IMR-90 (cell line): ENCODE measurements around the gene INSYN1. TPM values are rescaled to one million over a fixed set of nuclear protein-coding genes. Genes with fewer than 3 reads are reported as not detected.

Experiments used
- ATAC-seq: fragments of 200-7000 bp; cut with Tn5 transposase; 2 replicates; pipeline ENCODE4 v1.9.1; 2020; ENCODE audit warnings: low read depth, mild to moderate bottlenecking, moderate library complexity
- BruUV-seq: library from RNA; stranded (reverse); fragments of 400-500 nt; replicated peaks from 2 replicates; lab custom pipeline; 2021; lab: Mats Ljungman, UMichigan
- CTCF ChIA-PET: fragments of 300-600 bp; formaldehyde crosslinking; extraction: SDS; loops from one replicate; lab custom pipeline; 2021; ENCODE audit warnings: antibody characterized with exemption; lab: Yijun Ruan, JAX
- POLR2A ChIA-PET: fragments of 300-600 bp; sonication (Branson Sonifier 250); formaldehyde crosslinking; loops from one replicate; lab custom pipeline; 2022; ENCODE audit warnings: antibody characterized with exemption; ENCODE audit not compliant: unreplicated experiment; lab: Charles Lee
- DNase-seq: peaks from one replicate; pipeline ENCODE4 v3.0.0; 2013
- H2AFZ ChIP-seq: replicated peaks from 2 replicates; pipeline ENCODE3; 2013; ENCODE audit warnings: low read length, mild to moderate bottlenecking; ENCODE audit not compliant: poor library complexity
- H2AK5ac ChIP-seq: 2 replicates; pipeline ENCODE4 v1.6.1; 2013; ENCODE audit warnings: low read depth, low read length, inconsistent platforms
- H2AK9ac ChIP-seq: replicated peaks from 2 replicates; pipeline ENCODE3; 2013; ENCODE audit warnings: mild to moderate bottlenecking, low read depth, low read length, moderate library complexity; ENCODE audit not compliant: poor library complexity
- H2BK120ac ChIP-seq: 2 replicates; pipeline ENCODE4 v1.6.1; 2013; ENCODE audit warnings: low read depth, low read length, inconsistent platforms
- H2BK15ac ChIP-seq: 3 replicates; pipeline ENCODE4 v1.6.1; 2013; ENCODE audit warnings: low read depth, low read length, inconsistent platforms
- H2BK20ac ChIP-seq: 2 replicates; pipeline ENCODE4 v1.6.1; 2013; ENCODE audit warnings: low read depth, mild to moderate bottlenecking, inconsistent platforms, low read length, moderate library complexity
- H2BK5ac ChIP-seq: 2 replicates; pipeline ENCODE4 v1.6.1; 2013; ENCODE audit warnings: mild to moderate bottlenecking, low read depth, low read length, inconsistent platforms; ENCODE audit not compliant: poor library complexity, severe bottlenecking
- H3K14ac ChIP-seq: replicated peaks from 2 replicates; pipeline ENCODE4 v1.6.1; 2013; ENCODE audit warnings: low read depth, low read length, inconsistent platforms
- H3K18ac ChIP-seq: 2 replicates; pipeline ENCODE4 v1.6.1; 2013; ENCODE audit warnings: low read depth, low read length, control low read depth
- H3K23ac ChIP-seq: 2 replicates; pipeline ENCODE4 v1.6.1; 2013; ENCODE audit warnings: low read depth, low read length, inconsistent platforms
- H3K27ac ChIP-seq: 2 replicates; pipeline ENCODE4 v1.5.1; 2013; ENCODE audit warnings: mild to moderate bottlenecking, control low read depth, low read length; ENCODE audit not compliant: insufficient read depth
- H3K27me3 ChIP-seq: 2 replicates; pipeline ENCODE4 v1.6.1; 2013; ENCODE audit warnings: low read length; ENCODE audit not compliant: control insufficient read depth, insufficient read depth
- H3K36me3 ChIP-seq: 2 replicates; pipeline ENCODE4 v1.6.1; 2013; ENCODE audit warnings: low read length, mixed read lengths; ENCODE audit not compliant: control insufficient read depth, insufficient read depth
- H3K4ac ChIP-seq: 2 replicates; pipeline ENCODE4 v1.6.1; 2013; ENCODE audit warnings: low read depth, low read length, inconsistent platforms
- H3K4me1 ChIP-seq: 2 replicates; pipeline ENCODE4 v1.6.1; 2013; ENCODE audit warnings: low read length, mixed read lengths; ENCODE audit not compliant: control insufficient read depth, insufficient read depth
- H3K4me2 ChIP-seq: 2 replicates; pipeline ENCODE4 v1.6.1; 2013; ENCODE audit warnings: low read depth, mild to moderate bottlenecking, control low read depth, low read length, moderate library complexity
- H3K4me3 ChIP-seq: 2 replicates; pipeline ENCODE4 v1.5.1; 2013; ENCODE audit warnings: low read depth, mild to moderate bottlenecking, control low read depth, low read length, moderate library complexity; ENCODE audit not compliant: insufficient read depth
- H3K56ac ChIP-seq: 2 replicates; pipeline ENCODE4 v1.6.1; 2013; ENCODE audit warnings: low read length, inconsistent platforms; ENCODE audit not compliant: insufficient read depth; ENCODE audit errors: extremely low read depth
- H3K79me1 ChIP-seq, 2 experiments: 2 replicates each; pipeline ENCODE4 v1.6.1; 2013; ENCODE audit warnings: low read length in 2 of 2, inconsistent platforms in 1 of 2, low read depth in 1 of 2
- H3K9ac ChIP-seq: 2 replicates; pipeline ENCODE4 v1.6.1; 2013; ENCODE audit warnings: low read depth, low read length, control low read depth
- H3K9me1 ChIP-seq: 2 replicates; pipeline ENCODE4 v1.6.1; 2013; ENCODE audit warnings: low read length, inconsistent platforms; ENCODE audit not compliant: insufficient read depth
- H3K9me3 ChIP-seq: 2 replicates; pipeline ENCODE4 v1.6.1; 2013; ENCODE audit warnings: low read length; ENCODE audit not compliant: control insufficient read depth, insufficient read depth
- H4K20me1 ChIP-seq: 2 replicates; pipeline ENCODE4 v1.6.1; 2013; ENCODE audit warnings: low read length, inconsistent platforms; ENCODE audit not compliant: insufficient read depth
- H4K5ac ChIP-seq: 2 replicates; pipeline ENCODE4 v1.6.1; 2013; ENCODE audit warnings: mild to moderate bottlenecking, low read depth, low read length, control low read depth
- H4K8ac ChIP-seq, 2 experiments: 2 replicates each; pipeline ENCODE4 v1.6.1; 2013; ENCODE audit warnings: low read depth in 2 of 2, low read length in 2 of 2, control low read depth in 1 of 2, inconsistent platforms in 1 of 2
- H4K91ac ChIP-seq: 2 replicates; pipeline ENCODE4 v1.6.1; 2013; ENCODE audit warnings: low read depth, low read length, inconsistent platforms; ENCODE audit not compliant: insufficient read depth
- BHLHE40 ChIP-seq: fragments of 150-350 bp; IDR thresholded peaks from 2 replicates; pipeline ENCODE4 v1.6.1; 2016; ENCODE audit warnings: mild to moderate bottlenecking, low read depth, low read length
- CEBPB ChIP-seq: IDR thresholded peaks from 2 replicates; pipeline ENCODE4 v1.6.1; 2012; ENCODE audit warnings: low read depth, low read length, improper control_type of control experiment
- CHD1 ChIP-seq: IDR thresholded peaks from 2 replicates; pipeline ENCODE4 v1.6.1; 2012; ENCODE audit warnings: low read depth, low read length, improper control_type of control experiment
- CTCF ChIP-seq: conservative IDR thresholded peaks from 2 replicates; pipeline ENCODE4 v1.5.1; 2012; ENCODE audit warnings: mild to moderate bottlenecking, low read depth, low read length, improper control_type of control experiment
- FOS ChIP-seq: fragments of 150-350 bp; IDR thresholded peaks from 2 replicates; pipeline ENCODE4 v1.6.1; 2016; ENCODE audit warnings: low read depth, low read length
- MAZ ChIP-seq: IDR thresholded peaks from 2 replicates; pipeline ENCODE4 v1.6.1; 2012; ENCODE audit warnings: low read depth, mild to moderate bottlenecking, low read length, improper control_type of control experiment, moderate library complexity, borderline replicate concordance
- MXI1 ChIP-seq: IDR thresholded peaks from 2 replicates; pipeline ENCODE4 v1.6.1; 2012; ENCODE audit warnings: low read depth, mild to moderate bottlenecking, low read length, moderate library complexity, borderline replicate concordance
- POLR2A ChIP-seq: IDR thresholded peaks from 2 replicates; pipeline ENCODE4 v1.6.1; 2012; ENCODE audit warnings: mild to moderate bottlenecking, low read depth, low read length
- RCOR1 ChIP-seq: IDR thresholded peaks from 2 replicates; pipeline ENCODE4 v1.6.1; 2012; ENCODE audit warnings: mild to moderate bottlenecking, low read length, improper control_type of control experiment; ENCODE audit not compliant: insufficient replicate concordance
- SMC3 ChIP-seq: fragments of 150-350 bp; IDR thresholded peaks from 2 replicates; pipeline ENCODE4 v1.6.1; 2016; ENCODE audit warnings: low read depth, mild to moderate bottlenecking, antibody characterized with exemption, low read length, moderate library complexity
- WGBS, 2 experiments: methylation state at CpG; one replicate each; pipeline versions ENCODE4 v1.1.5 to v1.1.7; 2013; ENCODE audit warnings: missing lambda C conversion rate in 2 of 2; ENCODE audit not compliant: insufficient read length in 1 of 2; ENCODE audit errors: extremely low coverage in 2 of 2; 5-methylcytosine and 5-hydroxymethylcytosine counted together
- dilution Hi-C: fragments of 300-500 bp; cut with HindIII; formaldehyde crosslinking; loops from one replicate; pipeline ENCODE4 v1.14.3; 2018; ENCODE audit warnings: low sequenced_read_pairs; ENCODE audit not compliant: unreplicated experiment
- in situ Hi-C: fragments of 300-500 bp; cut with MboI; formaldehyde crosslinking; loops from 3 replicates; pipeline ENCODE4 v1.14.3; 2019; ENCODE audit warnings: low sequenced_read_pairs, inconsistent platforms, mixed read lengths
- intact Hi-C: fragments of 100-400 bp; cut with micrococcal nuclease; formaldehyde crosslinking; loops from 2 replicates; pipeline ENCODE4 v1.10.0; 2022
- polyA plus RNA-seq, 3 experiments: library from polyadenylated mRNA; depleted of rRNA; stranded (reverse); fragments of >200 nt; gene quantifications; 2 replicates each; pipeline ENCODE4 v1.2.3, GENCODE V29; 2012; ENCODE audit warnings: low replicate concordance in 1 of 3
- total RNA-seq: library from RNA; depleted of rRNA; stranded (reverse); fragments of >200 nt; gene quantifications from 2 replicates; pipeline ENCODE4 v1.2.3, GENCODE V29; 2012
- TF ChIP-seq, protein P1 (sequence below): fragments of 150-350 bp; IDR thresholded peaks from 2 replicates; pipeline ENCODE4 v1.6.1; 2016; ENCODE audit warnings: low read depth, mild to moderate bottlenecking, low read length, moderate library complexity, borderline replicate concordance

Gene INSYN1
- total and polyA plus RNA-seq, 2 of the 4 experiments (the other 2 are of a cell fraction): 0.18 to 0.34 TPM

DNA sequence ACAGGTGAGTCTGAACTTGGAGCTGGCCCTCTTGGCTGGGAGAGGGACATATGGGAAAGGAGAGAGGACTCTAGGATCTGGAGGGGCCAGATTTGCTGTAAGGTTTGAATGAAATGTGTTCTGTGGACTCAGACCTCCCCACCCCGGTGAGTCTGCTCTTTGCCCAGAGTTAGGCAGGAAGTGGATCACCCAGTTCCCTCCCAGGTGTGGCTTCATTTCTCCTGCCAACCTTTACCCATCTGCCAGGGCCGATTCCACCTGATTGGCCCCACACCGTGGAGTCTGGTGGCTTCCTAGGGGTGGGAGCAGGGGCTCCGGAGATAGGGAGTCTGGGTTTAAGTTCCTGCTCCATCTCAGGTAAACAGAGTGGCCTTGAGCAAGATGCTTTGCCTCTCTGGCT is 43.5 kb downstream of the INSYN1 start:
- Histone ChIP-seq H3K23ac (no peak overlapping the region), H3K36me3 (peaks cover 80% of the 10 kb centered on the region), H4K91ac (no peak overlapping the region), H2AFZ (no peak overlapping the region), H3K9me1 (peaks cover 5% of the 10 kb centered on the region), H2BK120ac (no peak overlapping the region), H3K4me3 (no peak overlapping the region), H2AK9ac (no peak overlapping the region), H2BK20ac (no peak overlapping the region), H2BK15ac (no peak overlapping the region), H3K4me1 (no peaks in the 10 kb centered on the region), H3K27me3 (no peaks in the 10 kb centered on the region), H3K9me3 (no peaks in the 10 kb centered on the region), H3K18ac (no peak overlapping the region), H3K56ac (no peak overlapping the region), H3K4ac (no peak overlapping the region), H3K14ac (no peak overlapping the region), H3K27ac (no peak overlapping the region), H3K9ac (no peak overlapping the region), H2BK5ac (no peak overlapping the region), H3K4me2 (no peak overlapping the region), H2AK5ac (no peak overlapping the region), H4K20me1 (peaks cover 31% of the 10 kb centered on the region), H3K79me1 (peaks cover 22 to 45% of the 10 kb centered on the region in 2 experiments), H4K5ac (no peak overlapping the region), H4K8ac (no peak overlapping the region)
- intact Hi-C loops (no loop called here), dilution Hi-C loops (no loop called here), in situ Hi-C loops (loop anchor here (10.0 kb wide), 1 partner anchor 405 kb away; no protein-coding TSS in a partner anchor)
- no TSS peak for BruUV-seq
- ChIA-PET POLR2A (no interaction called here), CTCF (no interaction called here)
- DNase-seq (no peak), ATAC-seq (no peak)
- WGBS, 2 experiments: no CpG with 5 or more reads among the region's 4 CpGs
- TF ChIP-seq FOS (no peak), MAZ (no peak), RCOR1 (no peak), CEBPB (no peak), SMC3 (no peak), POLR2A (no peak), BHLHE40 (no peak), CHD1 (no peak), MXI1 (no peak), CTCF (no peak)
- TF ChIP-seq, protein P1, sequence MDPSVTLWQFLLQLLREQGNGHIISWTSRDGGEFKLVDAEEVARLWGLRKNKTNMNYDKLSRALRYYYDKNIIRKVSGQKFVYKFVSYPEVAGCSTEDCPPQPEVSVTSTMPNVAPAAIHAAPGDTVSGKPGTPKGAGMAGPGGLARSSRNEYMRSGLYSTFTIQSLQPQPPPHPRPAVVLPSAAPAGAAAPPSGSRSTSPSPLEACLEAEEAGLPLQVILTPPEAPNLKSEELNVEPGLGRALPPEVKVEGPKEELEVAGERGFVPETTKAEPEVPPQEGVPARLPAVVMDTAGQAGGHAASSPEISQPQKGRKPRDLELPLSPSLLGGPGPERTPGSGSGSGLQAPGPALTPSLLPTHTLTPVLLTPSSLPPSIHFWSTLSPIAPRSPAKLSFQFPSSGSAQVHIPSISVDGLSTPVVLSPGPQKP: no peak
